Measurements from ENCODE around the gene C16orf95.
"Not testable (repeated sequence)": the region's sequence is repeated elsewhere in the genome, so short reads cannot be mapped to it uniquely, and the experiment has no call there.

C16orf95 gene

GRCh38 chr16:87286839-87287626 lies 30.2 kb downstream of the C16orf95 start:
- no peak for DNase-seq (ENCODE audit: low spot score)

GRCh38 chr16:87284183-87284582 lies 33.0 kb downstream of the C16orf95 start:
- DNase-seq (ENCODE audit: low spot score): no peak

GRCh38 chr16:87279094-87279658 lies 38.0 kb downstream of the C16orf95 start:
- DNase-seq (ENCODE audit: low spot score): no peak

- DNase-seq (ENCODE audit: low spot score): peak; percentile 73
Observed at GRCh38 chr16:87278191-87279093, 38.8 kb downstream of the C16orf95 start.

- DNase-seq (ENCODE audit: low spot score): no peak
Observed at GRCh38 chr16:87276924-87277323, 40.3 kb downstream of the C16orf95 start.

- peak; percentile 30 for DNase-seq (ENCODE audit: low spot score)
Observed at GRCh38 chr16:87276091-87276701, 41.0 kb downstream of the C16orf95 start.

- DNase-seq (ENCODE audit: low spot score): no peak
Observed at GRCh38 chr16:87274794-87275193, 42.4 kb downstream of the C16orf95 start.

- DNase-seq (ENCODE audit: low spot score): no peak
Observed at GRCh38 chr16:87273471-87274030, 43.6 kb downstream of the C16orf95 start.

GRCh38 chr16:87271256-87271655 lies 45.9 kb downstream of the C16orf95 start:
- DNase-seq (ENCODE audit: low spot score): no peak

GRCh38 chr16:87267566-87267965 lies 49.6 kb downstream of the C16orf95 start:
- no peak for DNase-seq (ENCODE audit: low spot score)

- DNase-seq (ENCODE audit: low spot score): no peak
Observed at GRCh38 chr16:87266846-87267245, 50.3 kb downstream of the C16orf95 start.

GRCh38 chr16:87265261-87265660 lies 51.9 kb downstream of the C16orf95 start:
- DNase-seq (ENCODE audit: low spot score): no peak

- DNase-seq (ENCODE audit: low spot score): no peak
Observed at GRCh38 chr16:87264634-87265033, 52.6 kb downstream of the C16orf95 start.

GRCh38 chr16:87263418-87264052 lies 53.7 kb downstream of the C16orf95 start:
- no peak for DNase-seq (ENCODE audit: low spot score)

GRCh38 chr16:87259431-87259830 lies 57.8 kb downstream of the C16orf95 start:
- DNase-seq (ENCODE audit: low spot score): no peak

GRCh38 chr16:87258653-87259052 lies 58.5 kb downstream of the C16orf95 start:
- DNase-seq (ENCODE audit: low spot score): not testable (repeated sequence)

GRCh38 chr16:87255866-87256265 lies 61.3 kb downstream of the C16orf95 start:
- DNase-seq (ENCODE audit: low spot score): no peak

GRCh38 chr16:87254734-87255133 lies 62.5 kb downstream of the C16orf95 start:
- DNase-seq (ENCODE audit: low spot score): no peak

GRCh38 chr16:87254296-87254695 lies 62.9 kb downstream of the C16orf95 start:
- DNase-seq (ENCODE audit: low spot score): no peak

- no peak for DNase-seq (ENCODE audit: low spot score)
Observed at GRCh38 chr16:87253536-87253935, 63.7 kb downstream of the C16orf95 start.

All from activated CD4-positive, alpha-beta T cell treated with anti-CD3 and anti-CD28 coated beads, Interleukin-2, Interleukin-4, amounts not matched to agents 100 ng/mL and 50 ng/mL, durations not matched to agents 16 hours and 8 hours (primary cell).